Measurements from ENCODE around the gene OR7G2. TPM values are rescaled to one million over a fixed set of nuclear protein-coding genes. Genes with fewer than 3 reads are reported as not detected.

The OR7G2 gene
- total and polyA plus RNA-seq, 9 of the 15 experiments (the other 6 are each of a cell fraction or from before 2014, with no cell fraction given), result 0.20 TPM; not detected in 8

- TF ChIP-seq PHB (CRISPR knock-in tag; IDR thresholded peaks at IDR 0.05) (no peak), ZNF197 (CRISPR knock-in tag; IDR thresholded peaks at IDR 0.05; ENCODE audit: low read depth) (no peak), HDAC2 (IDR thresholded peaks at IDR 0.05) (peak; percentile 78), ZNF707 (CRISPR knock-in tag; conservative IDR thresholded peaks at IDR 0.05) (no peak), ZNF766 (CRISPR knock-in tag; conservative IDR thresholded peaks at IDR 0.05) (0 out of 2 replicates have a peak, but pooled peaks have one; percentile 33), BDP1 (IDR thresholded peaks at IDR 0.05; ENCODE audit: insufficient read depth, insufficient read length) (no peak), ETV5 (CRISPR knock-in tag; IDR thresholded peaks at IDR 0.05; ENCODE audit: low read depth) (no peak), SREBF2 (CRISPR knock-in tag; IDR thresholded peaks at IDR 0.05) (no peak), CHD2 (IDR thresholded peaks at IDR 0.05; ENCODE audit: low read depth, low read length) (no peak), ZHX1 (conservative IDR thresholded peaks at IDR 0.05; ENCODE audit: low read length) (no peak), ZC3H11A (IDR thresholded peaks at IDR 0.05; ENCODE audit: low read depth, low read length) (no peak), SMARCC2 (IDR thresholded peaks at IDR 0.05; ENCODE audit: low read depth) (peak; percentile 95), KAT7 (CRISPR knock-in tag; IDR thresholded peaks at IDR 0.05; ENCODE audit: borderline replicate concordance) (no peak), GTF2B (IDR thresholded peaks at IDR 0.05; ENCODE audit: extremely low read depth, insufficient read length) (no peak), CEBPB (tag; IDR thresholded peaks at IDR 0.05) (no peak), PRMT5 (CRISPR knock-in tag; IDR thresholded peaks at IDR 0.05) (no peak), ZNF398 (CRISPR knock-in tag; IDR thresholded peaks at IDR 0.05) (no peak), ZNF217 (CRISPR knock-in tag; IDR thresholded peaks at IDR 0.05) (no peak), IFI16 (CRISPR knock-in tag; IDR thresholded peaks at IDR 0.05) (no peak)
- TF ChIP-seq, protein P1, sequence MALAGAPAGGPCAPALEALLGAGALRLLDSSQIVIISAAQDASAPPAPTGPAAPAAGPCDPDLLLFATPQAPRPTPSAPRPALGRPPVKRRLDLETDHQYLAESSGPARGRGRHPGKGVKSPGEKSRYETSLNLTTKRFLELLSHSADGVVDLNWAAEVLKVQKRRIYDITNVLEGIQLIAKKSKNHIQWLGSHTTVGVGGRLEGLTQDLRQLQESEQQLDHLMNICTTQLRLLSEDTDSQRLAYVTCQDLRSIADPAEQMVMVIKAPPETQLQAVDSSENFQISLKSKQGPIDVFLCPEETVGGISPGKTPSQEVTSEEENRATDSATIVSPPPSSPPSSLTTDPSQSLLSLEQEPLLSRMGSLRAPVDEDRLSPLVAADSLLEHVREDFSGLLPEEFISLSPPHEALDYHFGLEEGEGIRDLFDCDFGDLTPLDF (CRISPR knock-in tag; IDR thresholded peaks at IDR 0.05), result no peak
- TF ChIP-seq, protein P2, sequence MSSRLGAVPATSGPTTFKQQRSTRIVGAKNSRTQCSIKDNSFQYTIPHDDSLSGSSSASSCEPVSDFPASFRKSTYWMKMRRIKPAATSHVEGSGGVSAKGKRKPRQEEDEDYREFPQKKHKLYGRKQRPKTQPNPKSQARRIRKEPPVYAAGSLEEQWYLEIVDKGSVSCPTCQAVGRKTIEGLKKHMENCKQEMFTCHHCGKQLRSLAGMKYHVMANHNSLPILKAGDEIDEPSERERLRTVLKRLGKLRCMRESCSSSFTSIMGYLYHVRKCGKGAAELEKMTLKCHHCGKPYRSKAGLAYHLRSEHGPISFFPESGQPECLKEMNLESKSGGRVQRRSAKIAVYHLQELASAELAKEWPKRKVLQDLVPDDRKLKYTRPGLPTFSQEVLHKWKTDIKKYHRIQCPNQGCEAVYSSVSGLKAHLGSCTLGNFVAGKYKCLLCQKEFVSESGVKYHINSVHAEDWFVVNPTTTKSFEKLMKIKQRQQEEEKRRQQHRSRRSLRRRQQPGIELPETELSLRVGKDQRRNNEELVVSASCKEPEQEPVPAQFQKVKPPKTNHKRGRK (tag; IDR thresholded peaks at IDR 0.05), result no peak
Measured at GRCh38 chr19:9075064-9075949, 32.0 kb downstream of the OR7G2 start (continued).

All from K562 (cell line).